Measurements from ENCODE around the gene KLRF2. TPM values are rescaled to one million over a fixed set of nuclear protein-coding genes. Genes with fewer than 3 reads are reported as not detected.

KLRF2 gene
- polyA plus RNA-seq, 3 donors = not detected

- peaks cover 41 to 57% (median 47%) of the 10 kb centered on the region in 7 donors for H3K9me3 Mint-ChIP-seq
- H3K9me3 ChIP-seq (replicated peaks in 1 of 2; ENCODE audit: control insufficient read depth in 1 of 2, insufficient read depth in 1 of 2, low read length in 2 of 2) = peaks cover 37% of the 10 kb centered on the region in 2 donors
- TF ChIP-seq, protein P1, sequence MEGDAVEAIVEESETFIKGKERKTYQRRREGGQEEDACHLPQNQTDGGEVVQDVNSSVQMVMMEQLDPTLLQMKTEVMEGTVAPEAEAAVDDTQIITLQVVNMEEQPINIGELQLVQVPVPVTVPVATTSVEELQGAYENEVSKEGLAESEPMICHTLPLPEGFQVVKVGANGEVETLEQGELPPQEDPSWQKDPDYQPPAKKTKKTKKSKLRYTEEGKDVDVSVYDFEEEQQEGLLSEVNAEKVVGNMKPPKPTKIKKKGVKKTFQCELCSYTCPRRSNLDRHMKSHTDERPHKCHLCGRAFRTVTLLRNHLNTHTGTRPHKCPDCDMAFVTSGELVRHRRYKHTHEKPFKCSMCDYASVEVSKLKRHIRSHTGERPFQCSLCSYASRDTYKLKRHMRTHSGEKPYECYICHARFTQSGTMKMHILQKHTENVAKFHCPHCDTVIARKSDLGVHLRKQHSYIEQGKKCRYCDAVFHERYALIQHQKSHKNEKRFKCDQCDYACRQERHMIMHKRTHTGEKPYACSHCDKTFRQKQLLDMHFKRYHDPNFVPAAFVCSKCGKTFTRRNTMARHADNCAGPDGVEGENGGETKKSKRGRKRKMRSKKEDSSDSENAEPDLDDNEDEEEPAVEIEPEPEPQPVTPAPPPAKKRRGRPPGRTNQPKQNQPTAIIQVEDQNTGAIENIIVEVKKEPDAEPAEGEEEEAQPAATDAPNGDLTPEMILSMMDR (IDR thresholded peaks at IDR 0.05) = no peak
- H3K27me3 Mint-ChIP-seq (ENCODE audit: low read depth in 3 of 3) = peaks cover 0 to 7% (median 3%) of the 10 kb centered on the region in 3 donors
- no peak overlapping the region for H3K4me2 ChIP-seq (replicated peaks; ENCODE audit: extremely low read depth, low read length, poor library complexity, severe bottlenecking)
- H3K4me1 ChIP-seq (ENCODE audit: control insufficient read depth in 1 of 2, insufficient read depth in 2 of 2, low read length in 2 of 2) = no peaks in the 10 kb centered on the region
- no peak overlapping the region for H3K9ac ChIP-seq (ENCODE audit: insufficient read depth, low read length, poor library complexity, severe bottlenecking)
- no peaks in the 10 kb centered on the region for H3K4me1 Mint-ChIP-seq
- no peaks in the 10 kb centered on the region for H3K27me3 ChIP-seq (ENCODE audit: control insufficient read depth in 2 of 2, insufficient read depth in 2 of 2, low read length in 2 of 2)
- DNase-seq = no peak
- H3K27ac ChIP-seq (ENCODE audit: low read depth in 1 of 2, low read length in 2 of 2) = no peak overlapping the region
- H4K20me1 ChIP-seq (ENCODE audit: insufficient read depth, low read length) = no peaks in the 10 kb centered on the region
- no peak overlapping the region for H3K4me3 Mint-ChIP-seq
- H3K27ac Mint-ChIP-seq = no peak overlapping the region
- no peak overlapping the region for H2AFZ ChIP-seq (ENCODE audit: insufficient read depth, low read depth, low read length, poor library complexity, severe bottlenecking)
- H3K36me3 ChIP-seq (replicated peaks in 1 of 2; ENCODE audit: control insufficient read depth in 1 of 2, insufficient read depth in 2 of 2, low read length in 2 of 2) = peaks cover 0 to 6% of the 10 kb centered on the region in 2 donors
- intact Hi-C loops (cut with micrococcal nuclease) = no loop called here
- peaks cover 3 to 7% of the 10 kb centered on the region in 2 donors for H3K36me3 Mint-ChIP-seq
- no peaks in the 10 kb centered on the region for H3K79me2 ChIP-seq (ENCODE audit: insufficient read depth, low read length)
- no peak overlapping the region for H3K4me3 ChIP-seq (replicated peaks in 1 of 3; ENCODE audit: low read depth in 2 of 3, low read length in 3 of 3)
These were observed 28.4 kb downstream of the KLRF2 start for GRCh38 chr12:9909724-9910123.

- Histone ChIP-seq H3K79me2 (ENCODE audit: insufficient read depth, low read length) (no peaks in the 10 kb centered on the region), H2AFZ (ENCODE audit: insufficient read depth, low read depth, low read length, poor library complexity, severe bottlenecking) (no peak overlapping the region), H3K4me3 (replicated peaks in 1 of 3; ENCODE audit: low read depth in 2 of 3, low read length in 3 of 3) (peak overlapping the region in 1 of 3 experiments; percentile 8), H3K27me3 (ENCODE audit: control insufficient read depth in 2 of 2, insufficient read depth in 2 of 2, low read length in 2 of 2) (no peaks in the 10 kb centered on the region), H3K9ac (ENCODE audit: insufficient read depth, low read length, poor library complexity, severe bottlenecking) (no peak overlapping the region), H3K4me2 (replicated peaks; ENCODE audit: extremely low read depth, low read length, poor library complexity, severe bottlenecking) (no peak overlapping the region), H3K27ac (ENCODE audit: low read depth in 1 of 2, low read length in 2 of 2) (no peak overlapping the region), H4K20me1 (ENCODE audit: insufficient read depth, low read length) (no peaks in the 10 kb centered on the region), H3K9me3 (replicated peaks in 1 of 2; ENCODE audit: control insufficient read depth in 1 of 2, insufficient read depth in 1 of 2, low read length in 2 of 2) (peaks cover 34 to 37% of the 10 kb centered on the region in 2 donors), H3K36me3 (replicated peaks in 1 of 2; ENCODE audit: control insufficient read depth in 1 of 2, insufficient read depth in 2 of 2, low read length in 2 of 2) (peaks cover 0 to 6% of the 10 kb centered on the region in 2 donors), H3K4me1 (ENCODE audit: control insufficient read depth in 1 of 2, insufficient read depth in 2 of 2, low read length in 2 of 2) (no peaks in the 10 kb centered on the region)
- peaks cover 3 to 7% of the 10 kb centered on the region in 2 donors for H3K36me3 Mint-ChIP-seq
- DNase-seq = no peak
- TF ChIP-seq, protein P1 (IDR thresholded peaks at IDR 0.05) = no peak
- intact Hi-C loops (cut with micrococcal nuclease) = no loop called here
- WGBS (ENCODE audit: insufficient coverage) = 76% methylated on average over 6 of the region's 7 CpGs
- no peak overlapping the region for H3K27ac Mint-ChIP-seq
- peaks cover 0 to 4% (median 3%) of the 10 kb centered on the region in 3 donors for H3K27me3 Mint-ChIP-seq (ENCODE audit: low read depth in 3 of 3)
- H3K4me3 Mint-ChIP-seq = no peak overlapping the region
- H3K4me1 Mint-ChIP-seq = no peaks in the 10 kb centered on the region
- H3K9me3 Mint-ChIP-seq = peaks cover 35 to 50% (median 43%) of the 10 kb centered on the region in 7 donors
These were observed 29.6 kb downstream of the KLRF2 start for GRCh38 chr12:9910716-9911421.

Measured in CD14-positive monocyte (primary cell).